ENCODE results near the gene TWNK. TPM values are rescaled to one million over a fixed set of nuclear protein-coding genes. Genes with fewer than 3 reads are reported as not detected.
A peak's percentile ranks its signal among the peaks of the same experiment; 100 is the strongest.

The TWNK gene
- polyA plus RNA-seq, 2 of the 4 experiments (the other 2 are of a cell fraction) = 21.1 to 34.7 TPM

DNA sequence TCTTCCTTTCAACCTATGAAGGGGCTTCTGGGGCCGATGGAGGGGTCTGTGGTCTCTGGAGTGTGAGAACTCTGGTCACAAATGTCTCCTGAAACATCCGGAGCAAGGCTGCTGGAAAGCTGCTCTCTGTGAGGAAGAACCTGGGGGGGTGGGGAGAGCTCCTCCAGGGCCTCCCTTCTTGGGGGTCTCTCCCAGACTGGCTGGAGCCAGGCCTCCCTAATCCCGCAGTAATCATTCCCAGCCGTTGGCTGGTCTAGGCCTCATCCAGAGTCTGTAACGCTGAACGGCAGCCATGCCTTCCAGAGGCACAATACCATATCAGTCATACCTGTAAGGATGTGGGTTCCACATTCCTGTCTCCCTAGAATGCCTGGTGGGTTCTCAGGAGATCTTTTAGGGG, 7.8 kb downstream of the TWNK start (continued):
- TF ChIP-seq HEYL (CRISPR knock-in tag; IDR thresholded peaks at IDR 0.05) = no peak
- no peak for TF ChIP-seq CBX2 (IDR thresholded peaks at IDR 0.05; ENCODE audit: borderline replicate concordance, low read depth)
- TF ChIP-seq, protein P1, sequence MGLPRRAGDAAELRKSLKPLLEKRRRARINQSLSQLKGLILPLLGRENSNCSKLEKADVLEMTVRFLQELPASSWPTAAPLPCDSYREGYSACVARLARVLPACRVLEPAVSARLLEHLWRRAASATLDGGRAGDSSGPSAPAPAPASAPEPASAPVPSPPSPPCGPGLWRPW (IDR thresholded peaks at IDR 0.05) = no peak
- TF ChIP-seq, protein P2, sequence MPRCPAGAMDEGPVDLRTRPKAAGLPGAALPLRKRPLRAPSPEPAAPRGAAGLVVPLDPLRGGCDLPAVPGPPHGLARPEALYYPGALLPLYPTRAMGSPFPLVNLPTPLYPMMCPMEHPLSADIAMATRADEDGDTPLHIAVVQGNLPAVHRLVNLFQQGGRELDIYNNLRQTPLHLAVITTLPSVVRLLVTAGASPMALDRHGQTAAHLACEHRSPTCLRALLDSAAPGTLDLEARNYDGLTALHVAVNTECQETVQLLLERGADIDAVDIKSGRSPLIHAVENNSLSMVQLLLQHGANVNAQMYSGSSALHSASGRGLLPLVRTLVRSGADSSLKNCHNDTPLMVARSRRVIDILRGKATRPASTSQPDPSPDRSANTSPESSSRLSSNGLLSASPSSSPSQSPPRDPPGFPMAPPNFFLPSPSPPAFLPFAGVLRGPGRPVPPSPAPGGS (IDR thresholded peaks at IDR 0.05) = no peak

DNA sequence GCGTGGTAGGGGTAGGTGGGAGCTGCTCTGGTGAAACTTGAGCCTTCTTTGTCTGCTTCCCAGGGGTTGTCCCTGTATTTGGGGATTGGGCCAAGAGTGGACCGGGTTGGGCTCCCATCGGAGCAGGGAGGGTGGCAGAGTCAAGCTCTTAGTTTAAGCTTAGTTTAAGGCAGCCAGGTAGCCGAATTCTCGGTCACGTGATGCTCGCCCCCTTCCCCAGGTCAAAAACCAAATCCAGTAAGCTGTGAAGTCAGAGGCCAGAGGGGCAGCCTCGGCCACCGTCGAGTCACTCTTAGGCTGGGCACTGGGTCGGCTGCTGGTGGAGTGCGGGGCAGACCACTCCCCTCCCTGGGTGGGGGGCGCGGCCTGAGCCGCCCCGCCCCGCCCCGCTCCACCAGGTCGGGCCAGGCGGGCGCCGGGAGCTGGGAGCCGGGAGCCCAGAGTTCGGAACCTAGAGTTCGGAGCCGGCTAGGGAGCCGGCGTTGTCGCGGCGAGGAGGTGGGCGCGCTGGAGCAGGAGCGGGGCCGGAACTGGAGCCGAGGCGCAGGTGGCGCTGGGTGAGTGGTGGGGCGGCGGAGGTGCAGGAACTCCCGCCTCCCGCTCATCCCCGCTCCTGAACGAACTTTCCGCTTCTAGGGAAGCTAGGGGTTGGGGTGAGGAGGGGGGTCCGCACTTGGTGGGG, 9.5 kb downstream of the TWNK start:
- peak; percentile 40 to 57 for DNase-seq (ENCODE audit: low read depth in 1 of 2, low spot score in 1 of 2)
- Histone ChIP-seq H3K4me1 (peaks cover 27% of the 10 kb centered on the region), H3K9me3 (no peaks in the 10 kb centered on the region), H3K27ac (peak overlapping the region; percentile 98), H3K4me2 (peak overlapping the region; percentile 89), H3K4me3 (peak overlapping the region; percentile 92)
- WGBS (ENCODE audit: missing lambda C conversion rate) = 15% methylated on average over 25 of the region's 46 CpGs
- peak; percentile 14 to 58 for ATAC-seq
- FAIRE-seq = no peak
- CTCF ChIA-PET = interaction anchor here (0.5 to 25.8 kb wide), 23 partner anchors 9 to 840 kb away, joined by 3 to 608 read pairs (median 6); partner anchors contain the start of genes KAZALD1, MRPL43, PDZD7 and SEMA4G
- POLR2A ChIA-PET = interaction anchor here (1.7 to 2.3 kb wide), 3 partner anchors 10 to 20 kb away, joined by 5 to 6 read pairs (median 5); partner anchors contain the start of genes MRPL43 and TWNK
- TF ChIP-seq, protein P3, sequence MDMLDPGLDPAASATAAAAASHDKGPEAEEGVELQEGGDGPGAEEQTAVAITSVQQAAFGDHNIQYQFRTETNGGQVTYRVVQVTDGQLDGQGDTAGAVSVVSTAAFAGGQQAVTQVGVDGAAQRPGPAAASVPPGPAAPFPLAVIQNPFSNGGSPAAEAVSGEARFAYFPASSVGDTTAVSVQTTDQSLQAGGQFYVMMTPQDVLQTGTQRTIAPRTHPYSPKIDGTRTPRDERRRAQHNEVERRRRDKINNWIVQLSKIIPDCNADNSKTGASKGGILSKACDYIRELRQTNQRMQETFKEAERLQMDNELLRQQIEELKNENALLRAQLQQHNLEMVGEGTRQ (IDR thresholded peaks at IDR 0.05) = peak; percentile 75; the same call in 1 of the 2 replicates
- no peak for TF ChIP-seq CEBPB (IDR thresholded peaks at IDR 0.05)

DNA sequence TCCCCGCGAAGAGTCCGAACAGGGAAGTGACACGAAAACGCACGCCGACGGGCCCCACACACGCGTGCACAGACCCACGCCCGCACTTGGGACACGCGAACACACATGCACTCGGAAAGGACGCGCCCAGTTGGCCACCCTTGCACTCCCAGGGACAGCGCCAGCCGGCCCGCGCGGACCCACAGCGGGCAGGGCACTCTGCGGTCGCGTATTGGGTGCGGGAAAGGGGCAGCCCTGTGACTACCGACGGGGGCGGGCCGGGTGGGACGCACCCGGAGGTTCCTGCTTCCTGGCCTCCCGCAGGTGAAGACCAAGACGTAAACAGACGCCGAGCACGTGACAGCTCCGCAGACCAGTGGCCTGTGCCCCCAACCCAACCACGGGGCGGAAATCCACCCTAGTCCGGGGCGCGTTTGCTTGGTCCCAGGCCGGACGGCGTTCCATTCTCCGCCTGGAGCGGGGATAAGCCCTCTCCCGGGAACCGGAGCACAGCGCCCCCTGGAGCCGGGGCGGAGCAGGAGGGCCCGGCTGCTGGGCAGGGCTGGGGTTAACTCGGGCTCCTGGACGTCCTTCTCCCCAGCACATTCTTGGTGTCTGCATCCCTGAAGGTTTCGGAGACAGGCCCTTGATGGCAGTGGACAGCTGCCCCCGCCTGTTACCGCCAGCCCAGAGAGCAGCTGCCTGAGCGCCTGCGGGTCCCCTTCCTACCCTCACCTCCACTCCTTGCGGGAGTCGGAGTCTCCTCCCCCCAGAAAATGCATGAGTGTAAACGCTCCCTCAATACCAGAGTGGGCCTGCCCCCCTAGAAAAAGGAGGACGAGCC, 10.2 kb downstream of the TWNK start:
- ChIA-PET CTCF (interaction anchor here (0.5 to 25.8 kb wide), 33 partner anchors 10 to 839 kb away, joined by 3 to 608 read pairs (median 4); partner anchors contain the start of genes KAZALD1, MRPL43, PDZD7 and SEMA4G), POLR2A (interaction anchor here (1.2 to 2.3 kb wide), 6 partner anchors 10 to 64 kb away, joined by 3 to 6 read pairs (median 4); partner anchors contain the start of genes KAZALD1, MRPL43 and TWNK)
- Histone ChIP-seq H3K9me3 (no peaks in the 10 kb centered on the region), H3K4me2 (peak overlapping the region; percentile 89), H3K4me3 (peak overlapping the region; percentile 92), H3K4me1 (peaks cover 27% of the 10 kb centered on the region), H3K27ac (peak overlapping the region; percentile 98)
- DNase-seq (ENCODE audit: low read depth in 1 of 2, low spot score in 1 of 2) = peak; percentile 85 to 94
- no peak for FAIRE-seq
- ATAC-seq = peak; percentile 62 to 84
- 0% methylated on average over 17 of the region's 66 CpGs for WGBS (ENCODE audit: missing lambda C conversion rate)
- TF ChIP-seq ZNF302 (CRISPR knock-in tag; IDR thresholded peaks at IDR 0.05) (no peak), MAFK (IDR thresholded peaks at IDR 0.05; ENCODE audit: partially characterized antibody) (no peak), POLR2A (IDR thresholded peaks at IDR 0.05; ENCODE audit: low read length) (peak; percentile 29), JUN (IDR thresholded peaks at IDR 0.05) (peak; percentile 20 to 44; a peak in 3 of 5 replicates), ESRRA (IDR thresholded peaks at IDR 0.05; ENCODE audit: borderline replicate concordance, low read length) (0 out of 2 replicates have a peak, but pooled peaks have one; percentile 25), RARB (CRISPR knock-in tag; IDR thresholded peaks at IDR 0.05) (no peak), NFE2L2 (conservative IDR thresholded peaks at IDR 0.05; ENCODE audit: low read length) (no peak), HOXB5 (CRISPR knock-in tag; IDR thresholded peaks at IDR 0.05) (no peak), HDAC2 (IDR thresholded peaks at IDR 0.05) (no peak), ZSCAN20 (CRISPR knock-in tag; IDR thresholded peaks at IDR 0.05) (no peak), CEBPB (IDR thresholded peaks at IDR 0.05) (no peak)
- TF ChIP-seq, protein P4, sequence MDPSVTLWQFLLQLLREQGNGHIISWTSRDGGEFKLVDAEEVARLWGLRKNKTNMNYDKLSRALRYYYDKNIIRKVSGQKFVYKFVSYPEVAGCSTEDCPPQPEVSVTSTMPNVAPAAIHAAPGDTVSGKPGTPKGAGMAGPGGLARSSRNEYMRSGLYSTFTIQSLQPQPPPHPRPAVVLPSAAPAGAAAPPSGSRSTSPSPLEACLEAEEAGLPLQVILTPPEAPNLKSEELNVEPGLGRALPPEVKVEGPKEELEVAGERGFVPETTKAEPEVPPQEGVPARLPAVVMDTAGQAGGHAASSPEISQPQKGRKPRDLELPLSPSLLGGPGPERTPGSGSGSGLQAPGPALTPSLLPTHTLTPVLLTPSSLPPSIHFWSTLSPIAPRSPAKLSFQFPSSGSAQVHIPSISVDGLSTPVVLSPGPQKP (IDR thresholded peaks at IDR 0.05; ENCODE audit: low read depth, low read length) = no peak
- TF ChIP-seq, protein P5, sequence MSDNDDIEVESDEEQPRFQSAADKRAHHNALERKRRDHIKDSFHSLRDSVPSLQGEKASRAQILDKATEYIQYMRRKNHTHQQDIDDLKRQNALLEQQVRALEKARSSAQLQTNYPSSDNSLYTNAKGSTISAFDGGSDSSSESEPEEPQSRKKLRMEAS (IDR thresholded peaks at IDR 0.05) = peak; percentile 86
- TF ChIP-seq, protein P1 (IDR thresholded peaks at IDR 0.05) = no peak
- TF ChIP-seq, protein P3 (IDR thresholded peaks at IDR 0.05) = peak; percentile 64
- TF ChIP-seq, protein P6, sequence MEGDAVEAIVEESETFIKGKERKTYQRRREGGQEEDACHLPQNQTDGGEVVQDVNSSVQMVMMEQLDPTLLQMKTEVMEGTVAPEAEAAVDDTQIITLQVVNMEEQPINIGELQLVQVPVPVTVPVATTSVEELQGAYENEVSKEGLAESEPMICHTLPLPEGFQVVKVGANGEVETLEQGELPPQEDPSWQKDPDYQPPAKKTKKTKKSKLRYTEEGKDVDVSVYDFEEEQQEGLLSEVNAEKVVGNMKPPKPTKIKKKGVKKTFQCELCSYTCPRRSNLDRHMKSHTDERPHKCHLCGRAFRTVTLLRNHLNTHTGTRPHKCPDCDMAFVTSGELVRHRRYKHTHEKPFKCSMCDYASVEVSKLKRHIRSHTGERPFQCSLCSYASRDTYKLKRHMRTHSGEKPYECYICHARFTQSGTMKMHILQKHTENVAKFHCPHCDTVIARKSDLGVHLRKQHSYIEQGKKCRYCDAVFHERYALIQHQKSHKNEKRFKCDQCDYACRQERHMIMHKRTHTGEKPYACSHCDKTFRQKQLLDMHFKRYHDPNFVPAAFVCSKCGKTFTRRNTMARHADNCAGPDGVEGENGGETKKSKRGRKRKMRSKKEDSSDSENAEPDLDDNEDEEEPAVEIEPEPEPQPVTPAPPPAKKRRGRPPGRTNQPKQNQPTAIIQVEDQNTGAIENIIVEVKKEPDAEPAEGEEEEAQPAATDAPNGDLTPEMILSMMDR (IDR thresholded peaks at IDR 0.05) = peak; percentile 94
- TF ChIP-seq, protein P7, sequence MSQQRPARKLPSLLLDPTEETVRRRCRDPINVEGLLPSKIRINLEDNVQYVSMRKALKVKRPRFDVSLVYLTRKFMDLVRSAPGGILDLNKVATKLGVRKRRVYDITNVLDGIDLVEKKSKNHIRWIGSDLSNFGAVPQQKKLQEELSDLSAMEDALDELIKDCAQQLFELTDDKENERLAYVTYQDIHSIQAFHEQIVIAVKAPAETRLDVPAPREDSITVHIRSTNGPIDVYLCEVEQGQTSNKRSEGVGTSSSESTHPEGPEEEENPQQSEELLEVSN (IDR thresholded peaks at IDR 0.05; ENCODE audit: borderline replicate concordance, low read depth) = peak; percentile 37; the same call in 1 of the 2 replicates
- TF ChIP-seq, protein P8, sequence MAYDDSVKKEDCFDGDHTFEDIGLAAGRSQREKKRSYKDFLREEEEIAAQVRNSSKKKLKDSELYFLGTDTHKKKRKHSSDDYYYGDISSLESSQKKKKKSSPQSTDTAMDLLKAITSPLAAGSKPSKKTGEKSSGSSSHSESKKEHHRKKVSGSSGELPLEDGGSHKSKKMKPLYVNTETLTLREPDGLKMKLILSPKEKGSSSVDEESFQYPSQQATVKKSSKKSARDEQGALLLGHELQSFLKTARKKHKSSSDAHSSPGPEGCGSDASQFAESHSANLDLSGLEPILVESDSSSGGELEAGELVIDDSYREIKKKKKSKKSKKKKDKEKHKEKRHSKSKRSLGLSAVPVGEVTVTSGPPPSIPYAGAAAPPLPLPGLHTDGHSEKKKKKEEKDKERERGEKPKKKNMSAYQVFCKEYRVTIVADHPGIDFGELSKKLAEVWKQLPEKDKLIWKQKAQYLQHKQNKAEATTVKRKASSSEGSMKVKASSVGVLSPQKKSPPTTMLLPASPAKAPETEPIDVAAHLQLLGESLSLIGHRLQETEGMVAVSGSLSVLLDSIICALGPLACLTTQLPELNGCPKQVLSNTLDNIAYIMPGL (CRISPR knock-in tag; IDR thresholded peaks at IDR 0.05; ENCODE audit: borderline replicate concordance) = peak; percentile 94; the same call in 1 of the 2 replicates

All from A549 (cell line).